ENCODE measurements around the gene NNAT.
"Not testable (repeated sequence)": the region's sequence is repeated elsewhere in the genome, so short reads cannot be mapped to it uniquely, and the experiment has no call there.

NNAT gene

GRCh38 chr20:37550101-37550920, 29.3 kb downstream of the NNAT start:
- not testable (repeated sequence) for H3K27me3 ChIP-seq (ENCODE audit: control insufficient read depth, insufficient read depth, low read length); H3K36me3 ChIP-seq (ENCODE audit: control insufficient read depth, low read depth, low read length); H3K4me3 ChIP-seq (ENCODE audit: low read length); H3K9me3 ChIP-seq (ENCODE audit: control insufficient read depth, low read depth, low read length); H3K27ac ChIP-seq (ENCODE audit: low read length); H3K4me1 ChIP-seq (ENCODE audit: control insufficient read depth, low read depth, low read length); H3K9ac ChIP-seq (ENCODE audit: low read length)

GRCh38 chr20:37551660-37552059, 30.6 kb downstream of the NNAT start:
- H3K9ac ChIP-seq (ENCODE audit: low read length); H3K4me1 ChIP-seq (ENCODE audit: control insufficient read depth, low read depth, low read length); H3K27me3 ChIP-seq (ENCODE audit: control insufficient read depth, insufficient read depth, low read length); H3K9me3 ChIP-seq (ENCODE audit: control insufficient read depth, low read depth, low read length); H3K36me3 ChIP-seq (ENCODE audit: control insufficient read depth, low read depth, low read length); H3K27ac ChIP-seq (ENCODE audit: low read length); H3K4me3 ChIP-seq (ENCODE audit: low read length): not testable (repeated sequence)

GRCh38 chr20:37552415-37552814, 31.4 kb downstream of the NNAT start:
- Histone ChIP-seq H3K27me3 (ENCODE audit: control insufficient read depth, insufficient read depth, low read length) (no peaks in the 10 kb centered on the region), H3K4me3 (ENCODE audit: low read length) (no peak overlapping the region), H3K4me1 (ENCODE audit: control insufficient read depth, low read depth, low read length) (no peaks in the 10 kb centered on the region), H3K27ac (ENCODE audit: low read length) (no peak overlapping the region), H3K9me3 (ENCODE audit: control insufficient read depth, low read depth, low read length) (no peaks in the 10 kb centered on the region), H3K9ac (ENCODE audit: low read length) (no peak overlapping the region), H3K36me3 (ENCODE audit: control insufficient read depth, low read depth, low read length) (no peaks in the 10 kb centered on the region)

- not testable (repeated sequence) for H3K4me1 ChIP-seq (ENCODE audit: control insufficient read depth, low read depth, low read length); H3K36me3 ChIP-seq (ENCODE audit: control insufficient read depth, low read depth, low read length); H3K9me3 ChIP-seq (ENCODE audit: control insufficient read depth, low read depth, low read length); H3K4me3 ChIP-seq (ENCODE audit: low read length); H3K27ac ChIP-seq (ENCODE audit: low read length); H3K9ac ChIP-seq (ENCODE audit: low read length); H3K27me3 ChIP-seq (ENCODE audit: control insufficient read depth, insufficient read depth, low read length)
Observed at GRCh38 chr20:37554721-37555298, 33.8 kb downstream of the NNAT start.

GRCh38 chr20:37556538-37556937, 35.5 kb downstream of the NNAT start:
- H3K9me3 ChIP-seq (ENCODE audit: control insufficient read depth, low read depth, low read length): no peaks in the 10 kb centered on the region
- no peaks in the 10 kb centered on the region for H3K36me3 ChIP-seq (ENCODE audit: control insufficient read depth, low read depth, low read length)
- no peak overlapping the region for H3K4me3 ChIP-seq (ENCODE audit: low read length)
- H3K9ac ChIP-seq (ENCODE audit: low read length): no peak overlapping the region
- no peaks in the 10 kb centered on the region for H3K4me1 ChIP-seq (ENCODE audit: control insufficient read depth, low read depth, low read length)
- no peak overlapping the region for H3K27ac ChIP-seq (ENCODE audit: low read length)
- no peaks in the 10 kb centered on the region for H3K27me3 ChIP-seq (ENCODE audit: control insufficient read depth, insufficient read depth, low read length)

- Histone ChIP-seq H3K9me3 (ENCODE audit: control insufficient read depth, low read depth, low read length) (no peaks in the 10 kb centered on the region), H3K27ac (ENCODE audit: low read length) (no peak overlapping the region), H3K4me3 (ENCODE audit: low read length) (no peak overlapping the region), H3K9ac (ENCODE audit: low read length) (no peak overlapping the region), H3K36me3 (ENCODE audit: control insufficient read depth, low read depth, low read length) (no peaks in the 10 kb centered on the region), H3K4me1 (ENCODE audit: control insufficient read depth, low read depth, low read length) (no peaks in the 10 kb centered on the region), H3K27me3 (ENCODE audit: control insufficient read depth, insufficient read depth, low read length) (no peaks in the 10 kb centered on the region)
Observed at GRCh38 chr20:37558306-37558705, 37.3 kb downstream of the NNAT start.

- Histone ChIP-seq H3K4me3 (ENCODE audit: low read length) (no peak overlapping the region), H3K9me3 (ENCODE audit: control insufficient read depth, low read depth, low read length) (no peaks in the 10 kb centered on the region), H3K27me3 (ENCODE audit: control insufficient read depth, insufficient read depth, low read length) (peaks cover 3% of the 10 kb centered on the region), H3K4me1 (ENCODE audit: control insufficient read depth, low read depth, low read length) (no peaks in the 10 kb centered on the region), H3K9ac (ENCODE audit: low read length) (no peak overlapping the region), H3K27ac (ENCODE audit: low read length) (no peak overlapping the region), H3K36me3 (ENCODE audit: control insufficient read depth, low read depth, low read length) (no peaks in the 10 kb centered on the region)
Observed at GRCh38 chr20:37558779-37559178, 37.7 kb downstream of the NNAT start.

- H3K9me3 ChIP-seq (ENCODE audit: control insufficient read depth, low read depth, low read length): no peaks in the 10 kb centered on the region
Observed at GRCh38 chr20:37559312-37560027, 38.4 kb downstream of the NNAT start.

GRCh38 chr20:37560629-37561028, 39.6 kb downstream of the NNAT start:
- no peaks in the 10 kb centered on the region for H3K36me3 ChIP-seq (ENCODE audit: control insufficient read depth, low read depth, low read length)
- H3K4me1 ChIP-seq (ENCODE audit: control insufficient read depth, low read depth, low read length): no peaks in the 10 kb centered on the region
- no peak overlapping the region for H3K4me3 ChIP-seq (ENCODE audit: low read length)
- H3K27me3 ChIP-seq (ENCODE audit: control insufficient read depth, insufficient read depth, low read length): peaks cover 12% of the 10 kb centered on the region
- H3K27ac ChIP-seq (ENCODE audit: low read length): no peak overlapping the region
- no peak overlapping the region for H3K9ac ChIP-seq (ENCODE audit: low read length)
- H3K9me3 ChIP-seq (ENCODE audit: control insufficient read depth, low read depth, low read length): no peaks in the 10 kb centered on the region

More at GRCh38 chr20:37559312-37560027, 38.4 kb downstream of the NNAT start:
- H3K4me3 ChIP-seq (ENCODE audit: low read length): no peak overlapping the region
- no peak overlapping the region for H3K9ac ChIP-seq (ENCODE audit: low read length)
- H3K4me1 ChIP-seq (ENCODE audit: control insufficient read depth, low read depth, low read length): no peaks in the 10 kb centered on the region
- peaks cover 6% of the 10 kb centered on the region for H3K27me3 ChIP-seq (ENCODE audit: control insufficient read depth, insufficient read depth, low read length)
- H3K36me3 ChIP-seq (ENCODE audit: control insufficient read depth, low read depth, low read length): no peaks in the 10 kb centered on the region
- H3K27ac ChIP-seq (ENCODE audit: low read length): no peak overlapping the region

GRCh38 chr20:37562695-37563480, 41.8 kb downstream of the NNAT start:
- Histone ChIP-seq H3K9ac (ENCODE audit: low read length) (no peak overlapping the region), H3K27ac (ENCODE audit: low read length) (no peak overlapping the region), H3K36me3 (ENCODE audit: control insufficient read depth, low read depth, low read length) (no peaks in the 10 kb centered on the region), H3K4me1 (ENCODE audit: control insufficient read depth, low read depth, low read length) (peaks cover 7% of the 10 kb centered on the region), H3K4me3 (ENCODE audit: low read length) (no peak overlapping the region), H3K27me3 (ENCODE audit: control insufficient read depth, insufficient read depth, low read length) (peaks cover 19% of the 10 kb centered on the region), H3K9me3 (ENCODE audit: control insufficient read depth, low read depth, low read length) (no peaks in the 10 kb centered on the region)

GRCh38 chr20:37564016-37564387, 43.0 kb downstream of the NNAT start:
- Histone ChIP-seq H3K4me1 (ENCODE audit: control insufficient read depth, low read depth, low read length) (peaks cover 13% of the 10 kb centered on the region), H3K9me3 (ENCODE audit: control insufficient read depth, low read depth, low read length) (no peaks in the 10 kb centered on the region), H3K9ac (ENCODE audit: low read length) (no peak overlapping the region), H3K27me3 (ENCODE audit: control insufficient read depth, insufficient read depth, low read length) (peaks cover 19% of the 10 kb centered on the region), H3K4me3 (ENCODE audit: low read length) (no peak overlapping the region), H3K27ac (ENCODE audit: low read length) (no peak overlapping the region), H3K36me3 (ENCODE audit: control insufficient read depth, low read depth, low read length) (no peaks in the 10 kb centered on the region)
